Hematopoietic multipotent progenitor cell (in vitro differentiated cells): Measurements from ENCODE around the gene BOLA2. TPM values are rescaled to one million over a fixed set of nuclear protein-coding genes. Genes with fewer than 3 reads are reported as not detected.
"Not testable (repeated sequence)": the region's sequence is repeated elsewhere in the genome, so short reads cannot be mapped to it uniquely, and the experiment has no call there.

Experiments used
- DNase-seq, 3 donors: peaks; one replicate each; pipeline ENCODE4 v3.0.0-alpha.2; 2011 to 2015; ENCODE audit warnings: low read depth in 2 of 3, low spot score in 2 of 3
- small RNA-seq: library from RNA; depleted of rRNA; stranded (forward); fragments of <200 nt; gene quantifications from one replicate; pipeline ENCODE3, GENCODE V24; 2012
- total RNA-seq: library from RNA; depleted of rRNA; stranded (reverse); fragments of >200 nt; gene quantifications from one replicate; pipeline ENCODE4 v1.2.3, GENCODE V29; 2012

The BOLA2 gene
- 14.8 TPM for total RNA-seq

DNA sequence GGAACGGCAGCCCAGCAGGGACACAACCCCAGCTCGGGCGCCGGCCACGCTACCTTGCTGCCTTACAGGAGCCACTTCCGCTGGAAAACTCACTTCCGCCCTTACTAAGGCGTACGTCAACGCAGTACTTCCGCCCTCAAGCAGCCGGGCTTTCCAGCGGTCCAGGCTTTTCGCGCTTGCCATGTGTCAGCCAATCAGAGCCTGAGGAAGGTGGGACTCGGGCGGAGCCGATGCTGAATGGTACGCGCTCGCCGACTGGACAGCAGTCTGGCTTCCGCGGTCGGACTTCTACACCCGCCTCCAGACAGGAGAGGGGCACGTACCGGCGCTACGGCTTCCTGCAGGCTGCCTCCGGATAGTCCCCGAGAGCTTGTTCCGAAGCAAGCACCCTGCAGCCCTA is at the start of gene BOLA2, which contains the start of gene SLX1B:
Gene BOLA2, minus strand, starts transcription at position 83 of the 400 bp plus-strand sequence. CDS start 98 bp downstream, outside the sequence.
Gene SLX1B, plus strand, starts transcription at position 265 of the 400 bp plus-strand sequence.
- DNase-seq = not testable (repeated sequence)

DNA sequence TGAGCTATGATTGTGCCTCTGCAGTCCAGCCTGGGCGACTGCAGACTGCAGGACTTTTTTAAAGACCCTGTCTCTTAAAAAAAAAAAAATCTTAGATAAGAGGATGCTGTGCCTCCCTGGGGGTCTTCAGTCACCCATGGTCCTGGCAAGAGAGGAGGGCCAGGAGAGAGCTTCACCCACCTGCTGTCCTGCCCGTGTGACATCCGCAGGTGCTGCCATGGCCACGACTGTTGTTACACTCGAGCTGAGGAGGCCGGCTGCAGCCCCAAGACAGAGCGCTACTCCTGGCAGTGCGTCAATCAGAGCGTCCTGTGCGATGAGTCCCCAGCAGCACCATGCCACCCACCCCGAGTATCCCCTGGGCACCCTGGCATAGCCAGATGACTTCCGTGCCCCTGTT is 28.1 kb upstream of the BOLA2 start:
- not testable (repeated sequence) for DNase-seq

DNA sequence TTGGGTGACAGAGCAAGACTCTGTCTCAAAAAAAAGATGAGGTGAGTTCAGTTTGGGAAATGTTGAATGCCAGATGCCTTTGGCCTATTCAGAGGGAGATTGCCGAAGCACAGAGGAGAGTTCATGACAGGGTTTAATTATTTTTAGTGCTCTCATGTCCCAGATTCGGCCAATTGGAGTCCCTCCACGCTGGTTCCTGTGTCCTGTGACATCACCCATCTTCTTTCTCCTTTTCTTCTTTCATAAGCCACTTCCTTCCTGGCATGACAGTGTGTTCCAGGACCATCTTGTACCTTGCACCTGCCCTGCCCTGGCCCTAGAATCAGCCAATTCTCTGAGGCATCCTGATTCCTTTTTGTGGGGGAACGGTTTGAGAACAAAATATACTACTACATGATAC is 17.9 kb upstream of the BOLA2 start:
- DNase-seq = not testable (repeated sequence)

DNA sequence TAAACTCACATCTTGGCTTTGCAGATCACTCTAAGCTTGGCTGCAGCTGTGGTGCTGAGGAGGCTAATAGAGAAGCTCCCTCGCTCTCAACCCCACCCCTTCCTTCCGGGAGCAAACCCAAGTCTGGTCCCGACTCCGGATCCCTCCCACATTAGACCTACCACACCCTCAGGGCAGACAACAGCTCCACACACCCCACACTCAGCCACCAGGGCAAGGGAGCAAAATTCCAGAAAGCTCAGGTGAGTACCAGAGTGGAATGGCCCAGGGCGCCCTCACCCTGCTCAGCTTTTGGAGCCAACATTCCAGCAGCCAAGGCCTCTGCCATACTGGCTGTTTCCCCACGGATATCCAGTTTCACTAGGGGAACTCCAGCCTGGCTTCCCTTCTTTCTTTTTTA is 15.5 kb upstream of the BOLA2 start:
- DNase-seq = not testable (repeated sequence)

DNA sequence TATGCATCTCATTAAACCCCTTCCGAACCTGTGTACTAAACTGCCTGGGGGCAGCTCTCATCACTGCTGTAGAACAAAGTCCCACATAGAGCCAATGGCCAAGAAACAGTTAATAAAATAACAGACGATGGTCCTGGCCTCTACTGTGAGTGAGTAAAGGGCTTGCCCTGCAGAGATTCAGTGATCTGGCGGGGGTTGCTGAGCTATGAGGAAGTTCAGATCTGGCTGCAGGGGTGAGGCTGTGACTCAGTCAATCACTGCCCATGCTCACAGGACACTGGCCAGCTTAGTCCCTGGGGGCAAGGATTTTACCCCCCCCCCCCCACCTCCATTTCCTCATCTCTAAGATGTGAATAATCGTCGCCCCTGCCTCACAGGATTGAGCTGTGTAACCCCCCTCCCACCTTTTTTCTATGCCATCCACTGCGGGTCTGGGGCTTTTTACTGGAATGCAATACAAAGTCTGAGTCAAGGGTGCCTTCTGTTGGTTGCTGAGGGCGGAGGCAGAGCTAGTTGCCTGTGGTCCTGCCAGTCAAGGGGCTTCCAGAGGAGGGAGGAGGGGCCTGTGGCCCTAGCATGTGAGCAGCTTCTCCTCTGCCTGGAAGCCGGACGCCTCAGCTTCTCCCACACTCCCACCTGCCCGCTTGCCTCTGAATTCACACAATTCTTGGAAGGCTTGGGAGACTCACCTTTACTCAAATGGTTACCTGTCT is 13.7 kb upstream of the BOLA2 start:
- DNase-seq = not testable (repeated sequence)

DNA sequence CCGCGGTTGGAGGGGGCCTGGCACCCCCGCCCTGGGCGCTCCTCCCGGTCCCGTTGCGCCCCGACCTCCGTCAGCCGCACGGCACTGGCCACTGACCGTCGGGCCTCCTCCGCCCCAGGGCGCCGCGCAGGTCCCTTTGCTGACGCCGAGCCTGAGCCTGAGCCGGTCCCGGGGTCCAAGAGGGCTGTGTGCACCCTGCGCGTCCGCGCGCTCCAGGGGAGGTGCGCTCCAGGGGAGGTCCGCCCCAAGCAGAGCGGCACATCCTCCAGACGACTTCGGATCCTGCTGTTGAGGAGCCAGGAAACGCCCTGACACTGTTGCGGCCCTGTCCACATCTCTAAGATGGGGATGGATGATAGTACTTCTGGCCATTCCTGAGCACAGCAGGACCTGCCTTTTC is 12.8 kb upstream of the BOLA2 start:
- not testable (repeated sequence) for DNase-seq

DNA sequence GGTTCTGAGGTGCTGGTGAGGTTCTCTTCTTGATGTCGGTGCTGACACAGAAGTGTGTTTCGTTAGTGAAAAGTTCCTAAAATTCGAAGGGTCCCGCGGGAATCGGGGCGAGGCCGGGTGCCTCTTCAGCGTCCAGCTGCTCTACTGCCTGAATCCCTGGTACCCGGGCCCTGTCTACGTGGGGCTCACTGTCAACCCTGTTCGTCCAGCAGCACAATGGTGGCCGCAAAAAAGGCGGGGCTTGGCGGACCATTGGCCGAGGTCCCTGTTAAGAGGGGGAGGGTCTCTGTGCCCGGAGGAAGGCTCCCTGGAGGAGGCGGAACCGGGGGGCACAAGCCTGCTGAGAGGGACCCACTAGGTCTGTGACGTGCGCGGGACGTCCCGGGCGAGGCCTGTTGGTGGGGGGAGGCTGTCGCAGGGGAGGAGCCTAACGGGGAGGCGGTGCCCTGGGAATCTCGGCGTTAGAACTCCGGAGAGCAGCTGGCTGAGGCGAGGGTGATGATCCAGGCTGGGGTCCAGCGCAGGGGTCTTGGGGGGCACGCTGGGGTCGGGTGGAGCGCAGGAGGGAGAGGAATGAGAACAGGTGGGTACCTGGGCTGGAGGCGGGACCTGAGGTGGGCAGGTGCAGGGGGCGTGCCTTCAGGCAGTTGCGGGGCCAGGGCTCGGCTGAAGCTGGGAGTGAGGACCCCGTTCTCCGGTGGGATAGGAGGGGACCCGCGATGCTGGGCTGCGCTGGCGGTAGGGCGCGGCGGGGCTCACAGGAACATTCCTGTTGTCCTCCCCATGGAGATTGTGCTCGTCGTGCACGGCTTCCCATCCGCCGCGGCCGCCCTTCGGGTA is 12.1 kb upstream of the BOLA2 start:
- not testable (repeated sequence) for DNase-seq

DNA sequence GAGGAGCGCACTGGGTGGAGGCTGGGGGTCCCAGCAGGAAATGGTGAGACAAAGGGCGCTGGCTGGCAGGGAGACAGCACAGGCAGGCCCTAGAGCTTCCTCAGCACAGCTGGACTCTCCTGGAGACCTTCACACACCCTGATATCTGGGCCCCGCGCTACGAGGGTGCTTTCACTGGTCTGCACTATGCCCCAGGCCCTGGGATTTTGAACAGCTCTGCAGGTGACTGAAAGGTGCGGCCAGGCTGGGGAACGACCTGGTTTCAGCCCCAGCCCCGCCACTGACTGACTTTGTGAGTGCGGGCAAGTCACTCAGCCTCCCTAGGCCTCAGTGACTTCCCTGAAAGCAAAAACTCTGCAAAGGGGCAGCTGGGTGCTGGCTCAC is 6.5 kb upstream of the BOLA2 start:
- DNase-seq = not testable (repeated sequence)

DNA sequence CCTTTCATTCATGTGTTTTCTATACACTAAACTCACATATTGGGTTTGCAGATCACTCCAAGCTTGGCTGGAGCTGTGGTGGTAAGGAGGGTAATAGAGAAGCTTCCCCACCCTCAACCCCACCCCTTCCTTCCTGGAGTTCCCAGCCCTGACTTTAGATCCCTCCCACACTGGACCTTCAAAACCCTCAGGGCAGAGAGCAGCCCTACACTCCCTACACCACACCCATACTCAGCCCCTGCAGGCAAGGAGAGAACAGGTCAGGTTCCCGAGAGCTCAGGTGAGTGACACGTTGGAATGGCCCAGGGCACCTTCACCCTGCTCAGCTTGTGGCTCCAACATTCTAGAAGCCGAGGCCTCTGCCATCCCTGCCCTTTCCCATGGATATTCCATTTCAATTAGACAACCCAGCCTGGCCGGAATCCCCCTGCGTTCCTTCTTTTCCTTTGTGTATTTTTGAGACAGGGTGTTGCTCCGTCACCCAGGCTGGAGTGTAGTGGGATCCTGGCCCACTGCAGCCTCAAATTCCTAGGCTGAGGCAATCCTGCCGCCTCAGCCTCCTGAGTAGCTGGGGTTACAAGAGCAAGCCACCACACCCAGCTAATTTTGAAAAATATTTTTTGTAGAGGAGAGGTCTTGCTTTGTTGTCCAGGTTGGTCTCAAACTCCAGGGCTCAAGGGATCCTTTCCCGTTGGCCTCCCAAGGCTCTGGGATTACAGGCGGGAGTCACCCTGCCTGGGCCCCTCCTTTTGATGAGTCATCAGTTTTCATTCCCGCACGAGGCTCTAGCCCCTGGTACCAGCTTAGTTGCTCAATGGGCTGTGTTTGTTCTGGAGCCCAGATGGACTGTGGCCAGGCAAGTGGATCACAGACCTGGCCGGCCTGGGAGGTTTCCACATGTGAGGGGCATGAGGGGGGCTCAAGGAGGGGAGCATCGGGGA is 5.8 kb upstream of the BOLA2 start, which contains the start of gene SULT1A4:
Gene SULT1A4, plus strand, starts transcription at position 208 of the 941 bp plus-strand sequence. CDS start 1,473 bp downstream, outside the sequence.
- DNase-seq = not testable (repeated sequence)

DNA sequence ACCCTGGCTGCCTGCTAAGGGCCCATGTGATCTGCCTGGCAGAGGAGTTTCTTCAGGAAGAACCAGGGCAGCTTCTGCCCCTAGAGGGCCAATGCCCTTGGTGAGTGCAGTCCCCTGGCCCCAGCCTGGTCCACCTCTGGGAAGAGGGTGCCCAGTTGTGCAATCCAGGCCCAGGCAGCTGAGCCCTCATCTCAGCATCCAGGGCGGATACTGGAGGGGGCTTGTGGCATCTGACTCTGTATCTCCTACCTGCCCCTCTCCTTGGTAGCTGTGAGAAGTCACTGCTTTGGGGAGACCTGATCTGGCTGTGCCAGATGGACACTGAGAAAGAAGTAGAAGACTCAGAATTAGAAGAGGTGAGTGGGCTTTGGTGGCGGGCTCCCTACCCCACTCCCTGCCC is 3.5 kb upstream of the BOLA2 start:
- DNase-seq = not testable (repeated sequence)

DNA sequence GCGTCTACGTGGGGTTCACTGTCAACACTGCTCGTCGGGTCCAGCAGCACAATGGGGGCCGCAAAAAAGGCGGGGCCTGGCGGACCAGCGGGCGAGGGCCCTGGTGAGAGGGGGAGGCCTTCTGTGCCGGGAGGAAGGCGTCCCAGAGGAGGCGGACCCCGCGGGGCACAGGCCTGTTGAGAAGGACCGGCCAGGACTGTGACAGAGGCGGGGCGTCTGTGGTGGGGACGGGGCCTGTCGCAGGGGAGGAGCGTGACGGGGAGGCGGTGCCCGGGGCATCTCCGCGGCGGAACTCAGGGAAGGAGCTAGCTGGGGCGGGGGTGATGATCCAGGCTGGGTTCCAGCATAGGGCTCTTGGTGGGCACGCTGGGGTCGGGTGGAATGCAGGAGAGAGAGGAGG is 677 bp upstream of the BOLA2 start:
- not testable (repeated sequence) for DNase-seq

DNA sequence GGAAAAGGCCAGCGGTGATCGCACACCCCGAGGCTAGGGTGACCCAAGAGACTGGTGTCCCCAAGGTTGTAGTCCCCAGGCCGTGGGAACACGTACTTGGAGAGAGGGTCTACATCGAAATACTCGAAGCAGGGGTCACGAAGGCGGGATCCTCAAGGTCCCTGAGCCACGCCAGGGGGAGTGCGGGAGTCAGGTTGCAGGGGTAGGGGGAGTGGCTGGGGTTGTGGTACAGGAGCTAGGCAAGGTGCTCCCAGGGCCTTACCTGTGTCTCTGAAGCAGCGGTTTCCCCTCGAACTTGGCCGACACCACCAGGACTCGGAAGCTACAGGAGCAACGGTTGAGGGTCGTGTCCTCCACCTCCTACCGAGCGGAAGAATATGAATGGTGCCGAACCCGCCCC is 397 bp downstream of the BOLA2 start:
- not testable (repeated sequence) for DNase-seq

DNA sequence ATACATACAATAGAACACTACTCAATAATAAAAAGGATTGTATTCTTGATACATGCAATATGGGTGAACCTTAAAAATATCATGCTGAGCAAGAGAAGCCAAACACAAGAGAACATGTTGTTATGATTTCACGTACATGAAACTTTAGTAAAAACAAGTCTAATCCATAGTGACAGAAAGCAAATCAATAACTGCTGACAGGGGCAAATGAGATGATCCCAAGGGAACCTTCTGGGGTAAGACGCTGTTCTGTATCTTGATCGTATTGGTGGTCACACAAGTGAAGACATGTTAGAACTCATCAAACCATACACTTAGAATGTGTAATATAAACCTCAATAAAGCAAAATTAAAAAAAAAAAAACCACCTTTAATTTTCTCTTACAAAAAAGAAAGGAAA is 28.8 kb downstream of the BOLA2 start:
- not testable (repeated sequence) for DNase-seq

DNA sequence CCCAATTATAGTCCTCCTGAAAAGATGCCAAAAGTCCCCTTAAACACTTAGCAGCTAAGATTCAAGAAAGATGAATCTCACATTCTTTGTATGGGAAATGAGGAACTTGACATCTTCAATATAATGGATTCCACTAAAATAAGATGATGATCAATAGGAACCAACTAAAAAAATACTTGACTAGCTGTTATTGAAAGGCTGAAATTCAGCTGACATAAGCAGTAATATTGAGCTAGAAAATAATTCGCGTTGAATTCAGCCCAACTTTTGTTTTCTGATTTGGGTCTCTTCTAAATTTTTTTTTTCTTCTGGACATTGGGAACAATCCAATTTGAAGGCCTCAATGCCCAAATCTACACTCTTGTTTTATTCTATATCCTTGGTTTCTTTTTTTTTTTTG is 30.6 kb downstream of the BOLA2 start:
- not testable (repeated sequence) for DNase-seq

DNA sequence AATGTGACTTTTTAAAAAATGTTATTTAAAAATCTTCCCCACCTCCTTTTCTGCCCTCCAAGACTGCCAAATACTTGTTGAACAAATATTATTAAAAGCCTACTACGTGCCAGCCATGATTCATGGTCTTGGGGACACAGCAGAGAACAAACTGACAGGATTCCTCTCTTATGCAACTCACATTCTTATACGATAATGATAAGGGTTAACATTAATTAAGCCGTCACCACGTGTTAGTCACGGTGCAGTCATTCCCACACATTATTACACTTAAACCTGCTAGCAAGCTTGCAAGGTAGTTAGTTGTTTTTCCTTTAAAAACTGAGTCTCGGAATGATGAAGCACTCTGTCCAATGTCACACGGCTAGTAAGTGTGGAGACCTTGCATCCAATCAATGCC is 48.9 kb downstream of the BOLA2 start:
- not testable (repeated sequence) for DNase-seq

Small RNAs within 50 kb of the gene (small RNA-seq; reads per million reads assigned to genes)
- not detected for gene AC133555.2

Other genes starting within 250 kb of the BOLA2 start
- gene NPIPB11, start 47.6 kb downstream of the BOLA2 start, total RNA-seq = 0.27 TPM
- 33.9 TPM for gene SLX1B, start 182 bp upstream of the BOLA2 start, total RNA-seq
- gene SULT1A4, start 5.6 kb upstream of the BOLA2 start, total RNA-seq = 3.0 TPM
- gene NPIPB12, start 52.1 kb upstream of the BOLA2 start, total RNA-seq = 25.6 TPM
- 451 TPM for gene SPN, start 208.9 kb upstream of the BOLA2 start, total RNA-seq
- gene QPRT, start 224.8 kb upstream of the BOLA2 start, total RNA-seq = 12.9 TPM